KOPT-K1 (cell line): Measurements from ENCODE around the gene PODNL1.

Experiments
- H3K27ac ChIP-seq: fragments of 200-600 bp; sonication (generic); 2 replicates; pipeline ENCODE4 v1.5.1; 2016; ENCODE audit warnings: antibody characterized with exemption, mild to moderate bottlenecking, low read depth, low read length; ENCODE audit not compliant: poor library complexity, severe bottlenecking
- H3K36me3 ChIP-seq: fragments of 200-600 bp; sonication (generic); 2 replicates; pipeline ENCODE4 v1.5.1; 2017; ENCODE audit warnings: antibody characterized with exemption, mild to moderate bottlenecking, low read length, moderate library complexity; ENCODE audit not compliant: insufficient read depth
- H3K9me3 ChIP-seq: fragments of 200-600 bp; sonication (generic); 2 replicates; pipeline ENCODE4 v1.5.1; 2017; ENCODE audit warnings: antibody characterized with exemption, low read length, mild to moderate bottlenecking; ENCODE audit not compliant: insufficient read depth, poor library complexity, severe bottlenecking

Gene PODNL1

GRCh38 chr19:13965926-13966683 lies 27.9 kb upstream of the PODNL1 start:
- Histone ChIP-seq H3K36me3 (peaks cover 77% of the 10 kb centered on the region), H3K9me3 (no peaks in the 10 kb centered on the region), H3K27ac (no peak overlapping the region)

DNA sequence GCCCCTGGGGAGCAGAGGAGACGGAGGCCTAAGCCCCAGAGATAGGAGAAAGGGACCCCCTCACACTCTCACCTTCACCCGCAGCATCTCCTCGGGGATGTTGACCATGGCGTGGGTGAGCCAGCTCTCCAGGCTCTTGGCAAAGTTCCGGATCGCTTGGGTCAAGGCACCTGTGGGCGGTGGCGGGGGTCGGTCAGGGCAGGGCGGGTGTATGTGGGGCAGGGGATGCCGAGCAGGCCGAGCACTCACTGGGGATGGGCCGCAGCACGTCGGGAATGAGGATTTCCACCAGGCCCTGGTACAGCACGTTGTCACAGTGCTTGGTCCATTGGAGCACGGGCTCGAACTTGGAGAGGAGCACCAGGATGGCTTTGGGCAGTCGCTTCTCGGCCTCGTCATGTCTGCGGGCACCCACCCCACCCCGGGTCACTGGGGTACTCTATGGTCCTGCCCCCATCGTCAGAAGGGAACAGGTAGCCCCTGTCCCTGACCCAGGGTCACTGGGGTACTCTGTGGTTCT lies 27.2 kb upstream of the PODNL1 start:
- Histone ChIP-seq H3K27ac (no peak overlapping the region), H3K36me3 (peaks cover 84% of the 10 kb centered on the region), H3K9me3 (no peaks in the 10 kb centered on the region)

DNA sequence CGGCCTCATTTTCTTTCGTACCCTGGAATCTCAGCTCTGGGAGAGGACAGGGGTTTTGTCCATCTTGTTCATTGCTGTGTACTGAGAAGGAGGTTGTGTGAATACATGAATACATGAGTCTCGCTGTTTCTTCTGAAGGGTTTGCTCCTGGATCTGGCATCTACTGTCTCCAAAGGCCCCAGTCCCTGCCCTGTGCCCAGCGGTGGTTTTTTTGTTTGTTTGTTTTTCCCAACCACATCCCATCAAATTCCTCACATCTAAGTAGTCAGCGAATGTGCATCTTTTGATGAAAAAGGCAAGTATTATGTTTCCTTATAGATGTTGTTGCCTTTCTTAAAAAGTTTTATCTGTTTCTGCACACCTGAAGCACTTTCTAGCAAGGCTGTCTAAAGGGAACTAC lies 26.6 kb upstream of the PODNL1 start:
- Histone ChIP-seq H3K9me3 (no peaks in the 10 kb centered on the region), H3K36me3 (peaks cover 84% of the 10 kb centered on the region), H3K27ac (no peak overlapping the region)

GRCh38 chr19:13963603-13964105 lies 25.4 kb upstream of the PODNL1 start:
- no peak overlapping the region for H3K27ac ChIP-seq
- peaks cover 84% of the 10 kb centered on the region for H3K36me3 ChIP-seq
- no peaks in the 10 kb centered on the region for H3K9me3 ChIP-seq

GRCh38 chr19:13962699-13963602 lies 24.7 kb upstream of the PODNL1 start:
- no peaks in the 10 kb centered on the region for H3K9me3 ChIP-seq
- no peak overlapping the region for H3K27ac ChIP-seq
- peaks cover 84% of the 10 kb centered on the region for H3K36me3 ChIP-seq

- Histone ChIP-seq H3K27ac (no peak overlapping the region), H3K36me3 (peaks cover 84% of the 10 kb centered on the region)
These were observed 23.8 kb upstream of the PODNL1 start for GRCh38 chr19:13961826-13962698.

GRCh38 chr19:13960863-13961784 lies 22.9 kb upstream of the PODNL1 start:
- Histone ChIP-seq H3K36me3 (peaks cover 84% of the 10 kb centered on the region), H3K27ac (no peak overlapping the region), H3K9me3 (no peaks in the 10 kb centered on the region)

More at GRCh38 chr19:13961826-13962698, 23.8 kb upstream of the PODNL1 start:
- no peaks in the 10 kb centered on the region for H3K9me3 ChIP-seq

DNA sequence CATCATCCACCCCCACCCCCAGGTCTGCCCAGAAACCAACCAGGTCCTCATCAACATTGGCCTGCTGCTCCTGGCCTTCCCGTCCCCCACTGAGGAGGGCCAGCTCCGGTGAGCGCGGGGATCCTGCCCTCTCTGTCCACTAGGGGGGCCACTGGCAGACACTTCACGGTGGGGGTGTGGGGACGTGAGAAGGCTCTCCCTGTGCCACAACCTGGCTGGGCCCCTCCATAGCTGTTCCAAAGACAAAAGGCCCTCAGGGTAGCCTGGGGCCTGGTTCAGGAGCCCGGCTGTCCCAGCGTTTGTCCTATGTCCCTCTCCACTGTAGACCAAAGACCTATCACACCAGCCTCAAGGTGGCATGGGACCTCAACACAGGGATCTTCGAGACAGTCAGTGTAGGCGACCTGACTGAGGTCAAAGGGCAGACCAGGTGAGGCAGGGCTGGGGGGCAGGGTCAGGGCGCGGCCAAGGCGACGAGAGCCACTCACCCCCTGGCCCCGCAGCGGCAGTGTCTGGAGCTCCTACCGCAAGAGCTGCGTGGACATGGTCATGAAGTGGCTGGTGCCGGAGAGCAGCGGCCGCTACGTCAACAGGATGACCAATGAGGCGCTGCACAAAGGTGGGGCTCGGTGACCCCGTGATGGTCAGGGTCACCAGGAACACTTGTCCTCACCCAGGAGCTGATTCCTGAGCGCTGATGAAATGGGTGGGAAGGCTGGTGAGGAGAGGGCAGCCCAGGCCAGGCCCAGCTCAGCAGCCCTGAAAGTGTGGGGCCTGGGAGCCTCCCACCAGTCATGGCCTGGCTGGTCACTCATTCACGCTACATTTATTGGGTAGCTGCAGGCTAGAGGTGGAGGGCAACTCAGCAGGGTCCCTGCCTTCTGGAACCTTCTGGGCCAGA lies 22.0 kb upstream of the PODNL1 start:
- Histone ChIP-seq H3K27ac (no peak overlapping the region), H3K9me3 (no peaks in the 10 kb centered on the region), H3K36me3 (peaks cover 84% of the 10 kb centered on the region)

DNA sequence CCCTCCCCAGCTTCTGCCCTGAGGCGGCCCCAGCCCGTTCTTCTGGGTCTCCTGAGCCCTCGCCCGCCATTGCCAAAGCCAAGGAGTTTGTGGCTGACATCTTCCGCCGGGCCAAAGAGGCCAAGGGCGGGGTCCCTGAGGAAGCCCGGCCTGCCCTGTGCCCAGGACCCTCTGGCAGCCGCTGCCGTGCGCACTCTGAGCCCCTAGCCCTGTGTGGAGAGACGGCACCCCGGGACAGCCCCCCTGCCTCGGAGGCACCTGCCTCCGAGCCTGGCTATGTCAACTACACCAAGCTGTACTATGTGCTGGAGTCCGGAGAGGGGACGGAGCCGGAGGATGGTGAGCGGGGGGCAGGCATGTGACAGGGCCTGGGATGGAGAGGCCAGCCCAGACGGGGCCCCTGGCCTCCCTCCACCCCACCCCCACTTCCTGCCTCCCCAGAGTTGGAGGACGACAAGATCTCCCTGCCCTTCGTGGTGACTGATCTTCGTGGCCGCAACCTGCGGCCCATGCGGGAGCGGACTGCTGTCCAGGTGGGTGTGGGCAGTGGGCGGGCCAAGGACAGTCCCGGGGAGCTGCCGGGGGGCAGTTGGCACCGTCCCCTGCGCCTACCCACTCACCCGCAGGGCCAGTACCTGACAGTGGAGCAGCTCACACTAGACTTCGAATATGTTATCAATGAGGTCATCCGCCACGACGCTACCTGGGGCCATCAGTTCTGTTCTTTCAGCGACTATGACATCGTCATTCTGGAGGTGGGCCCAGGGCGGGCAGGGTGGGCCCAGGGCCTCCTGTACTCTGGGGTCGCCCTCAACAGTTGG lies 21.1 kb upstream of the PODNL1 start:
- Histone ChIP-seq H3K27ac (no peak overlapping the region), H3K9me3 (no peaks in the 10 kb centered on the region), H3K36me3 (peaks cover 88% of the 10 kb centered on the region)

GRCh38 chr19:13958043-13958442 lies 19.8 kb upstream of the PODNL1 start:
- H3K27ac ChIP-seq: no peak overlapping the region
- H3K36me3 ChIP-seq: peaks cover 92% of the 10 kb centered on the region

GRCh38 chr19:13957051-13957450 lies 18.8 kb upstream of the PODNL1 start:
- H3K9me3 ChIP-seq: no peaks in the 10 kb centered on the region
- H3K36me3 ChIP-seq: peaks cover 85% of the 10 kb centered on the region
- no peak overlapping the region for H3K27ac ChIP-seq

More at GRCh38 chr19:13958043-13958442, 19.8 kb upstream of the PODNL1 start:
- H3K9me3 ChIP-seq: no peaks in the 10 kb centered on the region

DNA sequence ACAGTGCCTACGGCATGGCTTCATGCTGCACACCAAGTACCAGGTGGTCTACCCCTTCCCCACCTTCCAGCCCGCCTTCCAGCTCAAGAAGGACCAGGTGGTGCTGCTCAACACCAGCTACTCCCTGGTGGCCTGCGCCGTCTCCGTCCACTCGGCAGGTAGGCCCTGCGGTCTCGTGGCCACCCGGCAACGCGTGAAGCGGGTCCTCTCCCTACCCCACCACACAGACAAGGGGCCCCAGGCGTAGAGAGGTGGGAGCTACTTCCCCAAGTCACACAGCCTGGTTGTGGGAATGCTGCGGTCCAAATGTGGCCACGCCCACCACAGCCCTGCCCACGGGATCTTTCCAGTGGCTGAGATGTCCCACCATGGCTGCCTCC lies 18.1 kb upstream of the PODNL1 start:
- H3K27ac ChIP-seq: no peak overlapping the region
- H3K9me3 ChIP-seq: no peaks in the 10 kb centered on the region
- H3K36me3 ChIP-seq: peaks cover 78% of the 10 kb centered on the region
